Measurements from ENCODE around the gene ADCY1.
"Not testable (repeated sequence)": the region's sequence is repeated elsewhere in the genome, so short reads cannot be mapped to it uniquely, and the experiment has no call there.

The ADCY1 gene

DNA sequence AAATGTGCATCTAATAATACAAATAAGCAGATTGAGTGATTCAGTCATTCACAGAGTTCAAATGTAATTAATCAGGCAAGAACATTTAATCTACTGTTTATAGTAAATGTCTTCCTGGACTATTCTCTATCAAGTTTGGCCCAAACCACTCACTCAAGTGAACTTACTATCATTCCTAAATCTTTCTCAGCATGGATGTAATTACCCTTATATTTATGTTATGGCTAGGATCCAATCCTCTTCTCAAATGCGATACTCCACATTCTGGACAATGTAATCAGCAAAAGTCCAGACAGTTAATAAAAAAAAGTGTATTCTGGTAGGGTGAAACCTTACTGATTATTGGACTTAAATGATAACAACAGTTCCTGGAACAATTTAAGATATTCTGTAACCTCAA lies 185.3 kb downstream of the ADCY1 start:
- DNase-seq (ENCODE audit: low read depth), result not testable (repeated sequence)

DNA sequence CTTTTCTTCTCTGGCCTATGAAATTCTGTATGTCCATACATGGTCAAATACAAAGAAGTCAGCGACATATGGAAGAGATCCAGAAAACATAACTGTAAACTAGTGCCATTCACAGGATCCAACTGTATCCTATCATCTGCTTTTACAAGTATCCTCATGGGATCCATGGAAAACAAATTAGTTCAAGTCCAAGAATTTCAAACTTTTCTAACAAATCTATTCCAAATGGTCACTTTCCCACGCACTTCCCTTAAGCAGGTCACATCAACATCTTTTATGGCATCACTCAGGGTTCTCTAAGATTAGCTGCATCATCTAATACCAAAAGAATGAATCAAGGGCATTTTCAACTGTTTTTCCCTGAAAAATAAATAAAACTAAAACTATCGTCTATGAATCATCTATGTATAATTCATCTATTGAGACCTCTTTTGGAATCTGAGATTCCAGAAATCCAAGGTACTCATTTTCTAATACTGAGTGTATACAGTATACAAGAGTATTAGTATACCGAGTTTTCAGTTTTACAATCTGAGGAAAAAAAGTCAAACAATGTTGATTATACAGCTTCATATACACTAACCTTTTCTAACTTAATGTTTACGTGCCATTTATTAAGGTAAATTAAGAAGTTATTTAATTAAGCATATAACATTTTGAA lies 187.5 kb downstream of the ADCY1 start:
- DNase-seq (ENCODE audit: low read depth), result peak; percentile 48

DNA sequence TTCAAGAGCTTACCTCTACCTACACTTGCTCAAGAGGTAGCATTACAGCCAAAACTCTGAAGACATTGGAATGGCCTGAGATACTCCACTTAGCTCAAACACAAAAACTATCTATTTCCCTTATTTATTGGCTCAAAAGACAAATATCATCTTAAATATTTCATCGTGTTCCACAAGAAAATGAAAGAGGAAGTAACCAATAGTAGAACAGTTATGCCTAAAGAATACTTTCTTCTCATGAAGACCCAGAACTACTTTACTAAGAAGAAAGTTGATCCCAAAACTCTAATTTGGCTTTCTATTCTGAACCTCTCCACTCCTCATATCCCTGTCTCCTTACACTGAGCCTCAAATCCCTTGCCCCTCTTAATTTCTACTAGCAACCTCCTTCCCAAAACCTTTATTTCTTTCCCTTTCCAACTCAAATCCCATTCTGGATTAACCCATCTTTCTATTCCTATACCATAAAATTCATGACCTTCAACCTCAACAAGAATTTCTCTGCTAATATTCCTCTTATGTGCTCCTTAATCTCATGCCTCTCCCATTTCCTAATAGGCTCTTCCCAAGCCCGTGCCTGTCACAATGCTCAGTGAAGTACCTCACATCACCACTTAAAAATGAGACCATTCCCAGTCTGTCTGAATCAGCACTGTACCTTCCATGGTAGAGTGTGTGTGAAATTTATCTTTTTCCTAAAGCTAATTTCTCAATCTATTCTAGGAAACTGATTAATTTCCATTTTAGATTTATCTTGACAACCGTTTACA lies 188.2 kb downstream of the ADCY1 start:
- not testable (repeated sequence) for DNase-seq (ENCODE audit: low read depth)

DNA sequence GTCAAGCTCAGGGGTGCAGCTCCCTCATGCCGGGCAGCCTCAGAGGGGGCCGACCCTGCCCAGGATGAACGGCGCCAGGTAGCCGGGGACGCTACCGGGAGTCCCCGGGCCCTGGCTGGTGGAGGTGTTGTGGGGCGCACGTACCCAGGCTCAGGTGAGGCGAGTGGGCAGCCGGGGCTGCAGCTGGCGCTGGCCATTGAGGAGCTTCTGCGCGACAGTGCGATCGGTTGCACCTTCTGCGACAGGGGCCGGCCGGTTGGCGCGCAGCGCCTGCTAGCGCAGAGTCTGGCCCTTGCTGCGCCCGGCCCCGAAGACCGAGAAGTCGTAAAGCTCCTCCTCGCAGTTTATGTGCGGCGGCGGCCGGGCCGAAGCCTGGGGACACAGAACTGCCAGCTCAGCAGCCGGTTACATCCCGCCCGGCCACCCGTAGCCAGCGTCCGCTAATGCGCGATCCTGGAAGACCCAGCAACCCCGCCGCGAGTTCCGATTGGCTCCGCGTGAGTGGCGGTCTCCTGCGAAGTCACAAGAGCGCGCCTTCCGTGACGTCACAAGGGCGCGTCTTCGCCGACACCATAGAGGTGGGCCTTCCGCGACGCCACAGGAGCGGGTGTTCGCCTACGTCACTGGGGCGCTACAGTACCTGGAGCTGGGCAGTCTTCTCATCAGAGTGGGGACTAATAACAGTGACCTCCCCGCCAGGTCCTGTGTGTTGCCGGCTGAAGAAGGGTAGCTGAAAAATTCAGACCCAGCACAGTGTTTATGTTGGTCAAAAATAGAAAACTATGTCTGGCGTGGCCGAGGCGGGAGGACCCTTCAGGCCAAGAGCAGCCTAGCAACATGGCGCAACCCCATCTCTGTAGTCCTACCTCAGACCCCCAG lies 194.6 kb downstream of the ADCY1 start:
- peak; percentile 95 for DNase-seq (ENCODE audit: low read depth)

DNA sequence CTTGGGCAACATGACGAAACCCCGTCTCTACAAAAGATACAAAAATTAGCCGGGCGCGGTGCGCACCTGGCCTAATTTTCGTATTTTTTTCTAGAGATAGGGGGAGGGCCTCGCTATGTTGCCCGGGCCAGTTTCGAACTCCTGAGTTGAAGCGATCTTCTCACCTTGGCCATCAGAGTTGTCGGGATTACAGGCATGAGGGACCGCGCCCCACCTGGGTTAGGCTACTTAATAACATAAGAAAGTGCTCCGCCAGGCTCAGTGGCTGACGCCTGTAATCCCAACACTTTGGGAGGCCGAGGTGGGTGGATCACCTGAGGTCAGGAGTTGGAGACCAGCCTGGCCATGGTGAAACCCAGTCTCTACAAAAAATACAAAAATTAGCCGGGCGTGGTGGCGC lies 195.5 kb downstream of the ADCY1 start:
- DNase-seq (ENCODE audit: low read depth), result not testable (repeated sequence)
